Measurements from ENCODE around the gene TBATA. TPM values are rescaled to one million over a fixed set of nuclear protein-coding genes. Genes with fewer than 3 reads are reported as not detected.

Gene TBATA
- total RNA-seq, 1 donor: not detected

DNA sequence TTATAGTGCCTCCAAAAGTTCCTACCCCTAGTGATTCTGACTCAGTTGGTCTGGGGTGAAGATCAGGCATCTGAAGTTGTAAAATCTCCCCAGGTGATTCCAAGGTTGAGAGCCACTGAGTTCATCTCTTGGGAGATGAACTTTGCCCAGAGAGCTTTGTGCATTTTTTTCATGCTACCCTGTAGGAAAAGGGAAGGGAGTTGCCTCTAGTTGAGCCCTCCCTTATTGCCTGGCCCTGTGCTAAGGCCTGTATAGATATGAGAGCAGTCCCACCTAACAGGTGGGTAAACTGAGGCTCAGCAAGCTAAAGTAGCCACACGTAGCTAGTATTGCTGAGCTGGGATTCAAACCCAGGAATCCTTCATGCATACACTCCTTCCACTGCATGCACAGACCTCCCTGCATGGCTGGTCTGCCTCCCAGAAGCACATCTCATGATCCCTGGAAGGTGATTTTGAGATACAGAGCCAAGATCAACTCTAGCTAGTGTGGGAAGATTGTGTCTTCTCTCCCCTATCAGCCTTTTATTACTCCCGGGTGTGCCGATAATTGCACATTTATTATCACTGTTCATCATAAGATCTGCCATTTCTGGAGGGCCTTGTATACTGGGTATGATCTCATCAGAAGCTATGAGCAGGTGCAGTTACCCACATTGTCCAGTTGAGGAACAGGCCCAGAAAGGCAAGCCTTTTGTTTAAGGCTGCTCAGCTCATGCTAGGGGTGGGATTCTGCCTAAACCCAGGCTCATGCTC lies 47.0 kb downstream of the TBATA start:
- Histone ChIP-seq H3K9me3 (ENCODE audit: low read depth, low read length) (no peaks in the 10 kb centered on the region), H3K27me3 (ENCODE audit: insufficient read depth, low read length) (no peaks in the 10 kb centered on the region), H3K4me3 (ENCODE audit: low read length) (no peak overlapping the region), H3K4me1 (ENCODE audit: insufficient read depth, low read length) (peaks cover 9% of the 10 kb centered on the region)

DNA sequence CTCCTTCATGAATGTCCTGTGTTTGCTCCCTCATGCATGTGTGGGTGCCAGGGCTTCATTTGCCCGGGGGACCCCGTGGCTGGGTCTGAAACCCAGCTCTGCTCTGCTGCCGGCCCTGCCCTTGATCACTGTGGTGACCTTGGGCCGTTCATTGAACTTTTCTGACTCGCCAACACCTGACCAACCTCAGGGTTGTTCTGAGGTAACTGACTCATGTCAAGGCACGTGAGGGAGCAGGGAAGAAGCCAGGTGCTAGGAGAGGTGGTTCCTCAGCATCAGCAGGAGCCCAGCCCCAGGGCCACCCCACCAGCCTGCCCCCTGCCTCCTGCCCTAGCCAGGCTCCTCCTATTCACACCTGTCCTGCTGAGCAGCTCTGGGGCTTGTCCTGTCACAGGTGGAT lies 47.9 kb downstream of the TBATA start:
- no peak overlapping the region for H3K4me3 ChIP-seq (ENCODE audit: low read length)
- no peaks in the 10 kb centered on the region for H3K9me3 ChIP-seq (ENCODE audit: low read depth, low read length)
- H3K27me3 ChIP-seq (ENCODE audit: insufficient read depth, low read length): no peaks in the 10 kb centered on the region
- peaks cover 2% of the 10 kb centered on the region for H3K4me1 ChIP-seq (ENCODE audit: insufficient read depth, low read length)

DNA sequence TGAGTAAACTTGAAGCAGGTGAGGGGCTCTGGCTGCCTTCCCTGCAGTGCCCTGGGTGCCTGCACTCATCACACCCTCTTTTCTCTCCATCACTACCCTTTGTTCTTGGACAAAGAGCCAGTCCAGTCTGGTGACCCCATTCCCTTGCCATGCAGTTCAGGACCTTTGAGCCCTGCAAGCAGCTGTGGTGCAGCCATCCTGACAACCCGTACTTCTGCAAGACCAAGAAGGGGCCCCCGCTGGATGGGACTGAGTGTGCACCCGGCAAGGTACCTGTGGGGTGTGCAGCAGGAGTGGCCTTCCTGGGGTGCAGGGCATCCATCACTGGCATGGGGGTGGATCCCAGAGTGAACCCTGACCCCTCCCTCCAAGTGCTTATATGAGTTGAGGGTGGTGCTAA lies 48.7 kb downstream of the TBATA start:
- H3K4me3 ChIP-seq (ENCODE audit: low read length): no peak overlapping the region
- no peaks in the 10 kb centered on the region for H3K27me3 ChIP-seq (ENCODE audit: insufficient read depth, low read length)
- no peaks in the 10 kb centered on the region for H3K4me1 ChIP-seq (ENCODE audit: insufficient read depth, low read length)
- H3K9me3 ChIP-seq (ENCODE audit: low read depth, low read length): no peaks in the 10 kb centered on the region

- H3K4me1 ChIP-seq (ENCODE audit: insufficient read depth, low read length): no peaks in the 10 kb centered on the region
- H3K27me3 ChIP-seq (ENCODE audit: insufficient read depth, low read length): no peaks in the 10 kb centered on the region
- H3K9me3 ChIP-seq (ENCODE audit: low read depth, low read length): no peaks in the 10 kb centered on the region
- no peak overlapping the region for H3K4me3 ChIP-seq (ENCODE audit: low read length)
These were observed 50.0 kb downstream of the TBATA start for GRCh38 chr10:70735161-70735560.

- no peak overlapping the region for H3K4me3 ChIP-seq (ENCODE audit: low read length)
- no peaks in the 10 kb centered on the region for H3K27me3 ChIP-seq (ENCODE audit: insufficient read depth, low read length)
- H3K4me1 ChIP-seq (ENCODE audit: insufficient read depth, low read length): no peaks in the 10 kb centered on the region
- no peaks in the 10 kb centered on the region for H3K9me3 ChIP-seq (ENCODE audit: low read depth, low read length)
These were observed 52.1 kb downstream of the TBATA start for GRCh38 chr10:70733051-70733450.

DNA sequence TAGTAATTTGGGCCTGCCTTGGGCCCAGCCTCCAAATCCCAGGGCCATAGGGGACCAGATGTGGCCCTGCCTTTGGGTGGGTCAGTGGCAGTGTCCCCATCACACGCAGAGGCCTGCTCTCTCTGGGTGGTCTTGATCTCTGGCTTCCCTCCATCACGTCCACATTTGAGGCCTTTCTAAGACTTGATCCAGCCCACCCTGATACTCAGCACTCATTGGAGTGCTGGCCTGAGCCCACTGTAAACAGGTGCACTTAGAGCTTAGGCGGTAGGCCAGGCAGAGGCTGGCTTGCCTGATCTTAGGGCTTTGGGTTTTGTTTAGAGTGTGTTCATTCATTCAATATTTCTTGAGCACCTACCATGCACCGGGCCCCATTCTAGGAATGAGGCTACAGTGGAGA lies 52.6 kb downstream of the TBATA start:
- Histone ChIP-seq H3K27me3 (ENCODE audit: insufficient read depth, low read length) (no peaks in the 10 kb centered on the region), H3K4me3 (ENCODE audit: low read length) (no peak overlapping the region), H3K4me1 (ENCODE audit: insufficient read depth, low read length) (no peaks in the 10 kb centered on the region), H3K9me3 (ENCODE audit: low read depth, low read length) (no peaks in the 10 kb centered on the region)

- H3K9me3 ChIP-seq (ENCODE audit: low read depth, low read length): no peaks in the 10 kb centered on the region
- H3K27me3 ChIP-seq (ENCODE audit: insufficient read depth, low read length): no peaks in the 10 kb centered on the region
- H3K4me1 ChIP-seq (ENCODE audit: insufficient read depth, low read length): no peaks in the 10 kb centered on the region
- no peak overlapping the region for H3K4me3 ChIP-seq (ENCODE audit: low read length)
These were observed 54.2 kb downstream of the TBATA start for GRCh38 chr10:70730955-70731354.

- Histone ChIP-seq H3K4me3 (ENCODE audit: low read length) (no peak overlapping the region), H3K27me3 (ENCODE audit: insufficient read depth, low read length) (no peaks in the 10 kb centered on the region), H3K4me1 (ENCODE audit: insufficient read depth, low read length) (no peaks in the 10 kb centered on the region), H3K9me3 (ENCODE audit: low read depth, low read length) (no peaks in the 10 kb centered on the region)
These were observed 55.3 kb downstream of the TBATA start for GRCh38 chr10:70729763-70730357.

DNA sequence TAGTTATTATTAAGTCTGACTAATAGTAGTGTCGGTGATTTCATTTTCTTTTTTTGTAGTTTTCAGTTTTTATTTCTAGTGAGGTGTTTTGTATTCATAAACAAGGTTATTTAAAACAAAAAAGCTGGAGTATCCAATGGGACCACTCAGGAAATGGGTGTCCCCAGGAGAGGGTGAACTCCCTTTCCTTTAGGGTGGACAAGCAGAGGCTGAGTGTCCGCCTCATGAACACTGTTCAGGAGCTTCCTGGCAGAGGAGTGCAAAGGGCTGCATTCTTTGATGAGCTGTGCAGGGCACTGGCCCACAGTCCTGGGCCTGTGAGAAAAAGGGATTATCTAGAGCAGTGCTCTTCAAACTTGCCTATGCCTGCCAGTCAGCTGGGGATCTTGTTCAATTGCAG lies 56.8 kb downstream of the TBATA start:
- H3K9me3 ChIP-seq (ENCODE audit: low read depth, low read length): no peaks in the 10 kb centered on the region
- H3K4me3 ChIP-seq (ENCODE audit: low read length): no peak overlapping the region
- H3K4me1 ChIP-seq (ENCODE audit: insufficient read depth, low read length): no peaks in the 10 kb centered on the region
- no peaks in the 10 kb centered on the region for H3K27me3 ChIP-seq (ENCODE audit: insufficient read depth, low read length)

DNA sequence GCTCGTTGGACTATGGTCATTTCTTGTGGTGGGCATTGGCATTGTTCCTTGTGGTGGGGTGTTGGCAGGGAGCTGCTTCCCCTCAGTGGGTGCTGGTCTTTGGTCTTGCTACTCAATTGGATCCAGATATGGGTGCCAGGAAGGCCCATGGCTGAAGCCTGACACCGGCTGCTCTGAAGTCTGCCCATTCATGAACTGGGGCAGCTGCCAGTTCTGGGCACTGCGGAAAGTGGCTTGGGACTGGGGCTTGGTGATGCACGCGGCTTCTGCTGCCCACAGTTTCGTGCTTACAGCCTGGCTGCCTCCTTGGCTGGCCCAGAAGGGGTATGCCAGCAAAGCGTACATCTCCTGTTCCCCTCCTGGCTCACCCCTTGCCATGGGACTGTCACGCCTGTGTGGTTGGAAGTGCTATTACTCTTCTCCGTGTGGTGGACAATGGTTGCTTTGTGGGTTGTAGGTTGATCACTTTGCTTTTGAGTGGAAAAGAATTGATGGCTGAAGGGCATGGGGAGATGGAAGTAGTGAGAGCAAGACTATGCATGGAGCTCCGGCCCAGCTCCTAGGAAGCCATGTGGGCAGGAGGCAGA lies 58.2 kb downstream of the TBATA start:
- no peak overlapping the region for H3K4me3 ChIP-seq (ENCODE audit: low read length)
- no peaks in the 10 kb centered on the region for H3K27me3 ChIP-seq (ENCODE audit: insufficient read depth, low read length)
- no peaks in the 10 kb centered on the region for H3K9me3 ChIP-seq (ENCODE audit: low read depth, low read length)
- H3K4me1 ChIP-seq (ENCODE audit: insufficient read depth, low read length): no peaks in the 10 kb centered on the region

- Histone ChIP-seq H3K4me1 (ENCODE audit: insufficient read depth, low read length) (no peaks in the 10 kb centered on the region), H3K4me3 (ENCODE audit: low read length) (no peak overlapping the region), H3K9me3 (ENCODE audit: low read depth, low read length) (no peaks in the 10 kb centered on the region), H3K27me3 (ENCODE audit: insufficient read depth, low read length) (no peaks in the 10 kb centered on the region)
These were observed 61.4 kb downstream of the TBATA start for GRCh38 chr10:70723771-70724170.

GRCh38 chr10:70722820-70723424 lies 62.3 kb downstream of the TBATA start:
- Histone ChIP-seq H3K9me3 (ENCODE audit: low read depth, low read length) (no peaks in the 10 kb centered on the region), H3K4me3 (ENCODE audit: low read length) (no peak overlapping the region), H3K4me1 (ENCODE audit: insufficient read depth, low read length) (no peaks in the 10 kb centered on the region), H3K27me3 (ENCODE audit: insufficient read depth, low read length) (no peaks in the 10 kb centered on the region)

Other genes starting within 250 kb of the TBATA start
- gene PRF1, start 182.6 kb downstream of the TBATA start, total RNA-seq: 60.4 TPM
- not detected for gene ADAMTS14, start 112.9 kb downstream of the TBATA start, total RNA-seq
- 25.6 TPM for gene SGPL1, start 30.6 kb upstream of the TBATA start, total RNA-seq
- gene PCBD1, start 103.2 kb upstream of the TBATA start, total RNA-seq: 7.0 TPM